GM21529 (cell line): ENCODE data around the gene ITGAV.

Experiments used
- ATAC-seq: cut with Tn5 transposase; IDR thresholded peaks from one replicate; pipeline ENCODE4 v1.9.1; 2021; ENCODE audit not compliant: unreplicated experiment

Gene ITGAV

GRCh38 chr2:186716004-186716403, 126.1 kb downstream of the ITGAV start:
- ATAC-seq, result no peak

GRCh38 chr2:186716899-186717298, 127.0 kb downstream of the ITGAV start:
- ATAC-seq, result no peak

DNA sequence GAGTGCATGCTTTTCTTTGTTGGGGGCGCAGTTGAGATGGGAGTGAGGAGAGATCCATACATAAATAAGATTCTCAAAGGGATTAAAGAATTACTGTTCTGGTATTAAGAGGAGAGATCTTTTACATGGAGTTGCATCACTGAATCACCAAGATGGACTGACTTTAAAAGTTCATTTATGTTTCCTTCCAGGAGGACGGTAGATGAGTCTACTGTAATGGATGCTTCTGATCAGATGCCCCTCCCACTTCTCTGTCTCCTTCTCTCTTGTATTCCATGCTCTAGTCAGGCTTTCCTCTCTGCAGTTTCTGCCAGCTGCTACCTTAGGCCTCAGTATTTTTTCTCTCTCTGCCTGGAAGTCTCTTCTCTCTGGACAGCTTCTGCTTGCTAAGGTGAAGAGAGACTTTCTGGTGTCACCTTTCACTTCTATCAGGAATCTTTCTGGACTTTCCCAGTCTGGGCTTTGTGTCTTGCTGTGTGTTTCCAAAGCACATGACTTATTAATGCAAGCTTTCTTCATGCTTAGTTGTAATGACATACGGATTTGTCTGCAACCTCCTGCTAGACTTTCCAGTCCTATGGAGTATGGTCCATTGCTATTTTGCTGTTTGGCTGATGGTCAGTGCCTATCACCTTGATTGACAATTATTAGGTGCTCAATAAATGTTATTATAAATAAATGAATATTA, 127.6 kb downstream of the ITGAV start:
- ATAC-seq, result no peak

GRCh38 chr2:186718122-186718521, 128.3 kb downstream of the ITGAV start:
- no peak for ATAC-seq

DNA sequence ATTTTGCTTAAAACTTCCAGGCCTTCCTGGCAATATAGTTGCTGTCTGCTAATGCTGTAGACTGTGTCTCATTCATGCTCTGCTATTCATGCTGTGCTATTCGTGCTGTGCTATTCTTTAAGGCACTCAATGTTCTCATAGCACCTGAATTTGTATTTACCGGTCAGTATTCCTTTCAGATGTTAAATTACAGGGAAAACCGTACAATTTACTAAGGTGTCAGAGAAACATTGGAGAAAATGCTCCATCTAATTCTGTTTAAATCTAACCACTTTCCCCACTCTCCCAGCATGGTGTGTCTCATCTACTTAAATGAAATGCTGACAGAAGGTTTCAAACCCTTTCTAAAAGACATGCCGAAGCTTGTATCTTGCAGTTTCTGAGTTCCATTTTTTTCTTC, 129.0 kb downstream of the ITGAV start:
- no peak for ATAC-seq

DNA sequence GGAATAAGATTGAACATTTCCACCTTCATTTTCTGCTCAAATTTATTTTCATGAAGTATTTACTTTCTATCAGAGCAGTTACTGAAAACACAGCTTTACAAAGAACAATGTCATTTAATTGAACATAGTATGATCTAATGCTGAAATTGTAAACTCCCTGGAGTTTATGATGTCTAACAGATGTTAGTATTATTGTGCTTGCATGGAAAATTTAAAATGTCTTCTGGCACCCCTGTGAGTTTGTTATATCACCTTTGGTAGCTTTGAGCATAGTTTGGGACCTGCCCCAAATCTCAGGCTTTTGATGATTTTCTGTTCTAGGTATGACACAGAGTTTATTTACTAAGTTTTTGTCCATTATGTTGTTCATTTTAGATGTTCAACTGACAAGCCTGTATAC, 132.1 kb downstream of the ITGAV start:
- ATAC-seq, result no peak

DNA sequence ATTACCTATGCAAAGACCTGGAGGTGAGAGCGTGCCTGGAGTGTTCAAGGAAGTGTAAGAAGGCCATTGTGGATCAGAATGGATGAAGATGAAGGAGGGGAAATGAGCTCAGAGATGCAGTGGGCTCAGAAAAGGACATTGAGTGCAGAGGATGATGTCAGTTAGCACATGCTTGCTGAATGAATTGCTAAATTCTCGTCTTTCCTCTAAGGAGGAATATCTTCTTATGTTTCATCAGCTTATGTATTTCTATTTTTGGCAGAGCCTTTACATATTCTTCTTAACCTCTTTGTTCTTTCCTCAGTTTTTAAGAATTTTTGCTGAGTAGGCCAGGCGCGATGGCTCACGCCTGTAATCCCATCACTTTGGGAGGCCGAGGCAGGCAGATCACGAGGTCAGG, 134.9 kb downstream of the ITGAV start:
- no peak for ATAC-seq

- ATAC-seq, result no peak
Observed at GRCh38 chr2:186725783-186726182, 135.9 kb downstream of the ITGAV start.

DNA sequence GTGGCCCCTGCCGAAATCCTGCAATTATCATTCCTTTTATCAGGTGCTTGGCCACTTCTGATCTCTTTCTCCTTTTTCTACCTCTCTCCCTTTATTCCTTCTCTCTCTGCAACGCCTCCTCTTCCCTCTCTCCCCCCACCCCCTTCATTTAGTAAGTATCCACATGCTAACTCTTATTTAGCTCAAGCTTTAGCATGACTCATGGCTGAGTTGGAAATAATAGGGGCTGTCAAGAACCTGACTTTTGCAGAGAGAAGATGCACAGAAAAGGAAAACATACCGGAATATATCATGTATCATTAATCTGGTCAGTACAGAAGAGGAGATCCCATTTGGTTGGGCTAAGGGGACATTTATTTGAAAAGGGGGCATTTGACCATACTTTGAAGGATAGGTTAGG, 137.1 kb downstream of the ITGAV start:
- no peak for ATAC-seq

DNA sequence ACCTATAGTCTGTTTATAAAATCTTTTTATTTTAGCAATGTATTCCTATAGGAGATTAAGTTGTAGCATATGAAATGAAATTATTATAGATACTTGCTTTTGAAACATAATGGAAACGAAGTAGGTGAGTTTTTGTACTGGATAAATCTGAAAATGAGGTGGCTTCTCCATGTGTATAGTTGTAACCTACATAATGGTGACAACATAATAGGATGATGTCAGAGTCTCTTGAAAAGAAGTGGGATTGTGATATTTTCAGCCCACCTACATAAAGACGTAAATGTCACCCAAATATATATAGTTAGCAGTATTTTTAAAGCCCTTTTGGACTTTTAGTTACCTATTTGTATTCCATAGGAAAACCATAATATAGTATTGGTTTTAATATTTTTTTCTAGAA, 138.8 kb downstream of the ITGAV start:
- no peak for ATAC-seq
